Suprapubic skin (tissue), 4 donors: ENCODE data around the gene ITSN1. TPM values are rescaled to one million over a fixed set of nuclear protein-coding genes. Genes with fewer than 3 reads are reported as not detected.

ENCODE experiments used
- DNase-seq, 2 donors: peaks; one replicate each; pipeline ENCODE4 v3.0.0-alpha.2; 2019; ENCODE audit warnings: low spot score in 2 of 2
- H3K27ac ChIP-seq: fragments of 200-600 bp; sonication (generic); one replicate; pipeline ENCODE4 v1.5.1; 2019
- H3K27me3 ChIP-seq: fragments of 200-600 bp; sonication (generic); one replicate; pipeline ENCODE4 v1.5.1; 2019
- H3K36me3 ChIP-seq: fragments of 200-600 bp; sonication (generic); one replicate; pipeline ENCODE4 v1.5.1; 2019
- H3K4me1 ChIP-seq: fragments of 200-600 bp; sonication (generic); one replicate; pipeline ENCODE4 v1.5.1; 2019
- H3K4me3 ChIP-seq: fragments of 200-600 bp; sonication (generic); one replicate; pipeline ENCODE4 v1.5.1; 2019; ENCODE audit warnings: mild to moderate bottlenecking
- H3K9me3 ChIP-seq: fragments of 200-600 bp; sonication (generic); one replicate; pipeline ENCODE4 v1.5.1; 2019
- EP300 ChIP-seq: sonication (generic); formaldehyde crosslinking; IDR thresholded peaks from one replicate; pipeline ENCODE4 v1.6.1; 2017; ENCODE audit warnings: antibody characterized with exemption
- POLR2A ChIP-seq, 2 donors: fragments of 450-650 bp; IDR thresholded peaks; one replicate each; pipeline ENCODE4 v1.6.1; 2017; ENCODE audit warnings: antibody characterized with exemption in 2 of 2, mild to moderate bottlenecking in 2 of 2, moderate library complexity in 2 of 2
- POLR2AphosphoS5 ChIP-seq, 3 donors: sonication (generic); formaldehyde crosslinking; IDR thresholded peaks; one replicate each; pipeline ENCODE4 v1.6.1; 2017; ENCODE audit warnings: antibody characterized with exemption in 3 of 3
- WGBS: methylation state at CpG from one replicate; pipeline ENCODE4 v1.1.5; 2018; 5-methylcytosine and 5-hydroxymethylcytosine counted together
- total RNA-seq, 4 donors: library from RNA; depleted of rRNA; stranded (reverse); fragments of >200 nt; gene quantifications; one replicate each; pipeline ENCODE4 v1.1.0, GENCODE V29; 2016
- TF ChIP-seq, protein P1 (sequence below), 2 donors: fragments of 200-600 bp in 1 of 2; fragments of 450-650 bp in 1 of 2; sonication (generic) in 1 of 2; IDR thresholded peaks; one replicate each; pipeline ENCODE4 v1.5.1; 2016 to 2019; ENCODE audit warnings: antibody characterized with exemption in 2 of 2, mild to moderate bottlenecking in 1 of 2, moderate library complexity in 1 of 2

ITSN1 gene
- total RNA-seq, 4 donors from 2014 or later: 23.8 to 53.3 (median 35.2) TPM

DNA sequence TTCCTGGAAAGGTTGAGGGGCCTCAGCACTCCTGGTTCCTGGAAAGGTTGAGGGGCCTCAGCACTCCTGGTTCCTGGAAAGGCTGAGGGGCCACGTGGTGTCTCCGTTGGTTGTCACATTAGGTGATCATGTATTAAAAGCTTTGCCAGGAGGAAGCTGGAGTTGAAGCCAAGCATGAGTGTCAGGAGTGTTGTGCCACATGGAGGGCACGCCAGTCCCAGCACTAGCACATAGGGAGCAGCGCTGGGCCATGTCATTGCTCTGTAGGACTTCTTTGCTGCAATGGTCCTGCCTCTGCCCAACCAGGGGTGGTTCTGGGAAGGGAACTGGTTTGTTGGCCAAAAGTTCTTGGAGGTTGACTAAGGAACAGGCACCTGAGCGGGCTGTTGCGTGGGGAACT lies 260.0 kb downstream of the ITSN1 start:
- Histone ChIP-seq H3K4me3 (no peak overlapping the region), H3K36me3 (peaks cover 55% of the 10 kb centered on the region), H3K9me3 (no peaks in the 10 kb centered on the region), H3K27ac (peak overlapping the region; percentile 15), H3K27me3 (no peaks in the 10 kb centered on the region), H3K4me1 (no peaks in the 10 kb centered on the region)
- TF ChIP-seq, protein P1, sequence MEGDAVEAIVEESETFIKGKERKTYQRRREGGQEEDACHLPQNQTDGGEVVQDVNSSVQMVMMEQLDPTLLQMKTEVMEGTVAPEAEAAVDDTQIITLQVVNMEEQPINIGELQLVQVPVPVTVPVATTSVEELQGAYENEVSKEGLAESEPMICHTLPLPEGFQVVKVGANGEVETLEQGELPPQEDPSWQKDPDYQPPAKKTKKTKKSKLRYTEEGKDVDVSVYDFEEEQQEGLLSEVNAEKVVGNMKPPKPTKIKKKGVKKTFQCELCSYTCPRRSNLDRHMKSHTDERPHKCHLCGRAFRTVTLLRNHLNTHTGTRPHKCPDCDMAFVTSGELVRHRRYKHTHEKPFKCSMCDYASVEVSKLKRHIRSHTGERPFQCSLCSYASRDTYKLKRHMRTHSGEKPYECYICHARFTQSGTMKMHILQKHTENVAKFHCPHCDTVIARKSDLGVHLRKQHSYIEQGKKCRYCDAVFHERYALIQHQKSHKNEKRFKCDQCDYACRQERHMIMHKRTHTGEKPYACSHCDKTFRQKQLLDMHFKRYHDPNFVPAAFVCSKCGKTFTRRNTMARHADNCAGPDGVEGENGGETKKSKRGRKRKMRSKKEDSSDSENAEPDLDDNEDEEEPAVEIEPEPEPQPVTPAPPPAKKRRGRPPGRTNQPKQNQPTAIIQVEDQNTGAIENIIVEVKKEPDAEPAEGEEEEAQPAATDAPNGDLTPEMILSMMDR (IDR thresholded peaks at IDR 0.05): no peak
- TF ChIP-seq POLR2A (IDR thresholded peaks at IDR 0.05) (no peak), POLR2AphosphoS5 (IDR thresholded peaks at IDR 0.05) (no peak), EP300 (no peak)
- 80% methylated on average over 6 of the region's 6 CpGs for WGBS
- no peak for DNase-seq

DNA sequence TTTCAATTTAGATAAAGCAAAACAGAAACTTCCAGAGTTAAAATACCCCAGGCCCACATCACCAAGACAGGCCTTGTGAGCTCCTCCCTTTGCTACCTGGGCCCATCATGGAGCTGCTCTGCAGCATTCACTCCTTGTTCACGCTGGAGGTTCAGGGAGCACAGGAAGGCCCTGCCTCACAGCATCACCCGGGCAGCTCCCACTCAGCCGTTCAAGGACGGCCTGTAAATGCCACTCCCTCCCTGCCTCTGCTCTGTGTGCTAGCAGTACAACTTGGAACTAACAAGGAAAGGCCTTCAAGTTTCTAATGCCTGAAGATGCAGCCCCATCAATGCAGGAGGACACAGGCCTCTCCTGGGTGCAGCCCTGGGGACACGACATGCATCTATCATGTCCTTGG lies 261.7 kb downstream of the ITSN1 start:
- DNase-seq: no peak
- Histone ChIP-seq H3K4me1 (no peaks in the 10 kb centered on the region), H3K27ac (no peak overlapping the region), H3K9me3 (no peaks in the 10 kb centered on the region), H3K27me3 (no peaks in the 10 kb centered on the region), H3K36me3 (peaks cover 72% of the 10 kb centered on the region), H3K4me3 (no peak overlapping the region)
- TF ChIP-seq, protein P1 (IDR thresholded peaks at IDR 0.05): no peak
- TF ChIP-seq EP300 (no peak), POLR2AphosphoS5 (IDR thresholded peaks at IDR 0.05) (no peak), POLR2A (IDR thresholded peaks at IDR 0.05) (no peak)
- WGBS: 70% methylated on average over 5 of the region's 5 CpGs

DNA sequence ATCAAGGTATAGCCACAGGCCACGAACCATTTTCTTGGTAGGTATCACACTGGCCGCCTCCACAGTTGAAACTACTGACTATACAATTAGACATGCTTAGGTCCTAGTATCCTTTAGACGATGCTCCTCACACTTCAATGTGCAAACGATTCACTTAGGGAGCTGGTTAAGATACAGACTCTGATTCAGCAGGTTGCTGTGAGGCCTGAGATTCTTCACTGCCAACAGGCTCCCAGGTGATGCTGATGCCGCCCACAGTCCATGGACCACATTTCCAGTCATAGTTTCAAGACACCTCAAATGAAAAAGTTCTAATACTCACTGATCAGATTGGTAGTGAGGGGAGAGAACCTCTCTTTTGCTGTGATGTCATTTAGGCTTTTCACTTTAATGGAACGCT lies 266.5 kb downstream of the ITSN1 start:
- Histone ChIP-seq H3K36me3 (peaks cover 93% of the 10 kb centered on the region), H3K27me3 (no peaks in the 10 kb centered on the region), H3K9me3 (no peaks in the 10 kb centered on the region), H3K27ac (no peak overlapping the region), H3K4me3 (no peak overlapping the region), H3K4me1 (no peaks in the 10 kb centered on the region)
- WGBS: 92% methylated on average over 6 of the region's 6 CpGs
- no peak for DNase-seq
- TF ChIP-seq POLR2AphosphoS5 (IDR thresholded peaks at IDR 0.05) (no peak), EP300 (no peak), POLR2A (IDR thresholded peaks at IDR 0.05) (no peak)
- TF ChIP-seq, protein P1 (IDR thresholded peaks at IDR 0.05): no peak

DNA sequence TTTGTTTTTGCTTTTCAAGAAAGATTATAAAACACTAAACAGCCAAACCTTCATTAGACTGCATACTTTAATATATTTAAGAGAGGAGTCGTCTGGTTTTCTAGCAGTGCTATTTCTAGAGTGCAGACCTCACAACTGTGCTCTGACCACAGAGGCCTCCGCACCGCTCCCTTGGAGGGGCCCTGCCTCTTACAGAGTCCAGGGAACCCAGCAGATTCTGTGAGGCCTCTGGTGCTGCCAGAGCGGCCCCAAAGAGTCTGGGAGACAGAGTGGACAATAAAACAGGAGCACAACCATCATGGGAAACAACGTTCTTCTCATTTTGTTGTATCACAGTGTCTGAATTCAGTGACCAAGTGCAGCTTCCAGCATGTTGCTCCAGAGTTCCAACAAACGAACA lies 267.5 kb downstream of the ITSN1 start:
- Histone ChIP-seq H3K36me3 (peaks cover 83% of the 10 kb centered on the region), H3K27ac (no peak overlapping the region), H3K27me3 (no peaks in the 10 kb centered on the region), H3K4me1 (peaks cover 8% of the 10 kb centered on the region), H3K9me3 (no peaks in the 10 kb centered on the region), H3K4me3 (no peak overlapping the region)
- WGBS: 83% methylated on average over 6 of the region's 6 CpGs
- TF ChIP-seq POLR2A (IDR thresholded peaks at IDR 0.05): no peak
- no peak for TF ChIP-seq EP300
- TF ChIP-seq, protein P1 (IDR thresholded peaks at IDR 0.05): no peak
- TF ChIP-seq POLR2AphosphoS5 (IDR thresholded peaks at IDR 0.05): no peak
- no peak for DNase-seq

DNA sequence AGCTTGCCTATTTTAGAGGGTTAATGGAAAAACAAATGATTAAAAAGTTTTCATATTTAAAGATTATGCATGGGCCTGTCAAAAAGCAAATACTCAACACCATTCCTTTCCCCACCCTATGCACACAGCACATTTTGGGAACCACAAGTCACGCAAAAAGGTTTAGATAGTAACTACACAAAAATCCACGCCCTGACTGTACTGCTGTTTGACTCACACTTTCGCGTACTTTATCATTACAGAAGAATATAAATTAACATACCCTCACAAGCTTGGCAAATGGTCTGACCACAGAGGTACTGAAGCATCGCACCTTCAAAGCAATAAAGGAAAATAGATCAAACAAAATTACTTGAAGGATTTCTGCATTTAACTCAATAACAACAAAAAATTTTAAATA lies 271.9 kb downstream of the ITSN1 start:
- Histone ChIP-seq H3K27ac (no peak overlapping the region), H3K9me3 (no peaks in the 10 kb centered on the region), H3K4me1 (peaks cover 18% of the 10 kb centered on the region), H3K36me3 (peaks cover 39% of the 10 kb centered on the region), H3K27me3 (no peaks in the 10 kb centered on the region), H3K4me3 (peak overlapping the region; percentile 92)
- no peak for DNase-seq
- TF ChIP-seq EP300 (no peak), POLR2AphosphoS5 (IDR thresholded peaks at IDR 0.05) (no peak), POLR2A (IDR thresholded peaks at IDR 0.05) (no peak)
- TF ChIP-seq, protein P1 (IDR thresholded peaks at IDR 0.05): no peak
- 74% methylated on average over 5 of the region's 5 CpGs for WGBS
